Neuronal stem cell (in vitro differentiated cells): ENCODE results near the gene PRDM1.

Experiments used
- DNase-seq: peaks from one replicate; pipeline ENCODE4 v3.0.0-alpha.2; 2013; ENCODE audit warnings: low spot score
- H2AFZ ChIP-seq: one replicate; pipeline ENCODE4 v1.6.1; 2013; ENCODE audit warnings: mild to moderate bottlenecking, low read length, inconsistent platforms
- H2AK5ac ChIP-seq: 2 replicates; pipeline ENCODE4 v1.6.1; 2013; ENCODE audit warnings: low read depth, mild to moderate bottlenecking, inconsistent platforms, low read length, moderate library complexity, mixed read lengths
- H2BK120ac ChIP-seq: 2 replicates; pipeline ENCODE4 v1.6.1; 2013; ENCODE audit warnings: low read depth, mild to moderate bottlenecking, inconsistent platforms, low read length, moderate library complexity, mixed read lengths
- H2BK12ac ChIP-seq: one replicate; pipeline ENCODE4 v1.6.1; 2013; ENCODE audit warnings: low read length, inconsistent platforms
- H2BK15ac ChIP-seq: 2 replicates; pipeline ENCODE4 v1.6.1; 2013; ENCODE audit warnings: mild to moderate bottlenecking, low read length, inconsistent platforms, mixed read lengths
- H2BK5ac ChIP-seq: one replicate; pipeline ENCODE4 v1.6.1; 2013; ENCODE audit warnings: inconsistent platforms, mild to moderate bottlenecking, low read length, moderate library complexity
- H3K14ac ChIP-seq: one replicate; pipeline ENCODE4 v1.6.1; 2013; ENCODE audit warnings: low read length, inconsistent platforms
- H3K18ac ChIP-seq: 2 replicates; pipeline ENCODE4 v1.6.1; 2013; ENCODE audit warnings: low read length, inconsistent platforms
- H3K23ac ChIP-seq: 2 replicates; pipeline ENCODE4 v1.6.1; 2013; ENCODE audit warnings: low read depth, mild to moderate bottlenecking, mixed read lengths, low read length, inconsistent platforms; ENCODE audit not compliant: poor library complexity
- H3K27ac ChIP-seq: replicated peaks from 3 replicates; pipeline ENCODE4 v1.5.1; 2013; ENCODE audit warnings: low read length, inconsistent platforms
- H3K27me3 ChIP-seq, 3 experiments: 2 replicates each; pipeline ENCODE4 v1.6.1; 2013; ENCODE audit warnings: low read length in 3 of 3, mild to moderate bottlenecking in 2 of 3, inconsistent platforms in 1 of 3, low read depth in 1 of 3, mixed read lengths in 1 of 3, moderate library complexity in 1 of 3; ENCODE audit not compliant: control insufficient read depth in 3 of 3, insufficient read depth in 3 of 3
- H3K36me3 ChIP-seq, 2 donors: replicated peaks in 1 of 2; 2 replicates each; pipeline ENCODE4 v1.6.1; 2013; ENCODE audit warnings: low read length in 2 of 2; ENCODE audit not compliant: control insufficient read depth in 2 of 2, insufficient read depth in 2 of 2
- H3K4ac ChIP-seq: 2 replicates; pipeline ENCODE4 v1.6.1; 2013; ENCODE audit warnings: inconsistent platforms, mild to moderate bottlenecking, low read length, moderate library complexity
- H3K4me1 ChIP-seq, 2 donors: 1 replicate in 1 of 2; 2 replicates in 1 of 2; pipeline ENCODE4 v1.6.1; 2013; ENCODE audit warnings: low read length in 2 of 2, low read depth in 1 of 2; ENCODE audit not compliant: control insufficient read depth in 2 of 2, insufficient read depth in 1 of 2
- H3K4me2 ChIP-seq: one replicate; pipeline ENCODE4 v1.6.1; 2013; ENCODE audit warnings: mild to moderate bottlenecking, low read length, inconsistent platforms; ENCODE audit not compliant: insufficient read depth, poor library complexity, severe bottlenecking
- H3K4me3 ChIP-seq, 2 donors: 2 replicates each; pipeline ENCODE4 v1.5.1; 2013; ENCODE audit warnings: low read length in 2 of 2, mild to moderate bottlenecking in 2 of 2, inconsistent platforms in 1 of 2, moderate library complexity in 1 of 2
- H3K79me1 ChIP-seq: one replicate; pipeline ENCODE4 v1.6.1; 2013; ENCODE audit warnings: low read depth, mild to moderate bottlenecking, inconsistent platforms, low read length, moderate library complexity
- H3K9ac ChIP-seq: one replicate; pipeline ENCODE4 v1.6.1; 2013; ENCODE audit warnings: mild to moderate bottlenecking, low read depth, low read length, inconsistent platforms; ENCODE audit not compliant: poor library complexity
- H3K9me3 ChIP-seq, 2 donors: replicated peaks in 1 of 2; 2 replicates each; pipeline versions ENCODE3 to v1.6.1; 2013; ENCODE audit warnings: low read length in 2 of 2, mild to moderate bottlenecking in 2 of 2, inconsistent platforms in 1 of 2, low read depth in 1 of 2, mixed read lengths in 1 of 2, moderate library complexity in 1 of 2; ENCODE audit not compliant: control insufficient read depth in 2 of 2, insufficient read depth in 1 of 2
- H4K8ac ChIP-seq: one replicate; pipeline ENCODE4 v1.6.1; 2013; ENCODE audit warnings: low read depth, mild to moderate bottlenecking, inconsistent platforms, low read length, moderate library complexity
- H4K91ac ChIP-seq: one replicate; pipeline ENCODE4 v1.6.1; 2013; ENCODE audit warnings: low read length, low read depth, mild to moderate bottlenecking, inconsistent platforms; ENCODE audit not compliant: poor library complexity
- WGBS, 2 donors: extraction: QIAGEN DNeasy Blood & Tissue Kit; methylation state at CpG; one replicate each; pipeline ENCODE4 v1.1.7; 2013; ENCODE audit warnings: missing lambda C conversion rate in 2 of 2, mixed read lengths in 1 of 2; ENCODE audit not compliant: insufficient read length in 2 of 2, insufficient replicate concordance in 1 of 2; ENCODE audit errors: extremely low coverage in 2 of 2; 5-methylcytosine and 5-hydroxymethylcytosine counted together

The PRDM1 gene

DNA sequence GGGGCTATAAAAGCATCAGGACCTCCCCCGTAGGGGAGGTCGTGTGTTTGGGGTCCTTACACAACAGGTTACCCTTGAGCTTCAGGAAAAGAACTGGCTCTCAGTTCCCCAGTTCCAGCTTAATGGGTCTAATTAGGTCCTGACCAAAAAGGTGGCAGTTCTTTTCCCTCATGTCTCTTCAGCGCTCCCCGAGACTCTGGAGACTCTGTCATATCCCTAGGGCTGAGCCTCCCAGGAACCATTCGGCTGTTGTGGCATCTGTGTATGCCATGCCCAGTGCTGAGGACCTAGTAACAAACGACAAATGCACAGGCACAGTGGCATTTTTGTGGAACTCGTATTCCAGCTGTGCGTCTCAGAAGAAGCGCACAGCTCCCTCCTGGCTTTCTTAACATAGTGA lies 14.6 kb downstream of the PRDM1 start:
- no peaks in the 10 kb centered on the region for H3K36me3 ChIP-seq
- DNase-seq, result no peak
- no CpG with 5 or more reads among the region's 9 CpGs for WGBS, 2 donors

GRCh38 chr6:106101466-106101865 lies 15.3 kb downstream of the PRDM1 start:
- Histone ChIP-seq H3K36me3 (peaks cover 0 to 2% of the 10 kb centered on the region in 2 donors), H4K8ac (no peak overlapping the region), H3K18ac (no peak overlapping the region), H3K4me1 (peaks cover 13% of the 10 kb centered on the region in 2 donors), H3K23ac (no peak overlapping the region), H3K9me3 (no peaks in the 10 kb centered on the region), H3K14ac (no peak overlapping the region), H3K4ac (no peak overlapping the region), H2BK15ac (no peak overlapping the region), H2BK12ac (no peak overlapping the region), H3K9ac (no peak overlapping the region), H2BK120ac (no peak overlapping the region), H2BK5ac (no peak overlapping the region), H3K4me3 (no peak overlapping the region), H3K27me3 (peaks cover 0 to 2% (median 0%) of the 10 kb centered on the region in 3 experiments), H2AK5ac (no peak overlapping the region), H3K79me1 (no peaks in the 10 kb centered on the region), H2AFZ (no peak overlapping the region), H3K4me2 (no peak overlapping the region), H4K91ac (no peak overlapping the region), H3K27ac (no peak overlapping the region)
- no peak for DNase-seq
- WGBS, 2 donors, result no CpG with 5 or more reads among the region's 3 CpGs

More for the DNA sequence above, 14.6 kb downstream of the PRDM1 start:
- no peak overlapping the region for H3K4me3 ChIP-seq
- no peaks in the 10 kb centered on the region for H3K79me1 ChIP-seq
- H3K18ac ChIP-seq, result no peak overlapping the region
- H3K4me1 ChIP-seq, result peaks cover 13% of the 10 kb centered on the region in 2 donors
- no peak overlapping the region for H3K4ac ChIP-seq
- no peak overlapping the region for H2BK120ac ChIP-seq
- H2BK5ac ChIP-seq, result no peak overlapping the region
- no peak overlapping the region for H3K4me2 ChIP-seq
- no peak overlapping the region for H2AFZ ChIP-seq
- no peak overlapping the region for H2BK15ac ChIP-seq
- H4K91ac ChIP-seq, result no peak overlapping the region
- H2AK5ac ChIP-seq, result no peak overlapping the region
- H3K14ac ChIP-seq, result no peak overlapping the region
- no peak overlapping the region for H4K8ac ChIP-seq
- H3K27me3 ChIP-seq, result peaks cover 0 to 2% (median 0%) of the 10 kb centered on the region in 3 experiments
- no peak overlapping the region for H2BK12ac ChIP-seq
- H3K9ac ChIP-seq, result no peak overlapping the region
- H3K9me3 ChIP-seq, result no peaks in the 10 kb centered on the region
- H3K27ac ChIP-seq, result no peak overlapping the region
- no peak overlapping the region for H3K23ac ChIP-seq

- DNase-seq, result no peak
- Histone ChIP-seq H2AFZ (no peak overlapping the region), H3K14ac (no peak overlapping the region), H3K27ac (no peak overlapping the region), H2BK120ac (no peak overlapping the region), H3K9ac (no peak overlapping the region), H2BK12ac (no peak overlapping the region), H3K4me2 (no peak overlapping the region), H2BK15ac (no peak overlapping the region), H2BK5ac (no peak overlapping the region), H3K18ac (no peak overlapping the region), H2AK5ac (no peak overlapping the region), H3K9me3 (no peaks in the 10 kb centered on the region), H3K79me1 (no peaks in the 10 kb centered on the region), H3K36me3 (peaks cover 0 to 5% of the 10 kb centered on the region in 2 donors), H4K91ac (no peak overlapping the region), H3K27me3 (peaks cover 0 to 2% (median 0%) of the 10 kb centered on the region in 3 experiments), H4K8ac (no peak overlapping the region), H3K23ac (no peak overlapping the region), H3K4me1 (peaks cover 13% of the 10 kb centered on the region in 2 donors), H3K4ac (no peak overlapping the region), H3K4me3 (no peak overlapping the region)
- no CpG with 5 or more reads among the region's 5 CpGs for WGBS, 2 donors
Observed at GRCh38 chr6:106102034-106102433, 15.9 kb downstream of the PRDM1 start.

- Histone ChIP-seq H3K14ac (no peak overlapping the region), H3K4ac (no peak overlapping the region), H3K4me3 (no peak overlapping the region), H3K79me1 (no peaks in the 10 kb centered on the region), H2BK12ac (no peak overlapping the region), H3K23ac (no peak overlapping the region), H2BK15ac (no peak overlapping the region), H4K8ac (no peak overlapping the region), H3K9me3 (no peaks in the 10 kb centered on the region), H2BK5ac (no peak overlapping the region), H3K4me2 (no peak overlapping the region), H3K4me1 (peaks cover 7 to 11% of the 10 kb centered on the region in 2 donors), H2AK5ac (no peak overlapping the region), H2AFZ (no peak overlapping the region), H2BK120ac (no peak overlapping the region), H3K9ac (no peak overlapping the region), H4K91ac (no peak overlapping the region), H3K27ac (no peak overlapping the region), H3K18ac (no peak overlapping the region), H3K36me3 (peaks cover 0 to 5% of the 10 kb centered on the region in 2 donors), H3K27me3 (peaks cover 0 to 2% (median 0%) of the 10 kb centered on the region in 3 experiments)
- no peak for DNase-seq
- WGBS, 2 donors, result no CpG with 5 or more reads among the region's 11 CpGs
Observed at GRCh38 chr6:106102967-106103727, 17.0 kb downstream of the PRDM1 start.
